Endothelial cell (in vitro differentiated cells): ENCODE results near the gene P3H2. TPM values are rescaled to one million over a fixed set of nuclear protein-coding genes. Genes with fewer than 3 reads are reported as not detected.

Source experiments
- DNase-seq: peaks from one replicate; pipeline ENCODE4 v3.0.0; 2021; ENCODE audit warnings: low spot score
- H3K27ac Mint-ChIP-seq: one replicate; pipeline ENCODE4 v1.8.0; 2021; ENCODE audit warnings: mixed read lengths, inconsistent platforms; ENCODE audit not compliant: unreplicated experiment
- H3K27me3 Mint-ChIP-seq: one replicate; pipeline ENCODE4 v1.8.0; 2021; ENCODE audit warnings: mild to moderate bottlenecking, moderate library complexity, mixed read lengths, inconsistent platforms; ENCODE audit not compliant: unreplicated experiment
- H3K36me3 Mint-ChIP-seq: one replicate; pipeline ENCODE4 v1.8.0; 2021; ENCODE audit warnings: mild to moderate bottlenecking, low read depth, mixed read lengths, inconsistent platforms; ENCODE audit not compliant: unreplicated experiment
- H3K4me1 Mint-ChIP-seq: one replicate; pipeline ENCODE4 v1.8.0; 2021; ENCODE audit warnings: mild to moderate bottlenecking, mixed read lengths, inconsistent platforms; ENCODE audit not compliant: unreplicated experiment
- H3K4me3 Mint-ChIP-seq: one replicate; pipeline ENCODE4 v1.8.0; 2021; ENCODE audit warnings: mild to moderate bottlenecking, mixed read lengths, inconsistent platforms; ENCODE audit not compliant: unreplicated experiment
- H3K9me3 Mint-ChIP-seq: one replicate; pipeline ENCODE4 v1.8.0; 2021; ENCODE audit warnings: mixed read lengths, inconsistent platforms; ENCODE audit not compliant: unreplicated experiment
- total RNA-seq: library from RNA; stranded (reverse); fragmentation: NEBNext Ultra II Directional; extraction: Animal tissue kit (Norgen Biotek cat#: 25700); gene quantifications from one replicate; pipeline ENCODE4 v1.2.1, GENCODE V29; 2021; ENCODE audit not compliant: unreplicated experiment
- TF ChIP-seq, protein P1 (sequence below): fragments of 200-600 bp; sonication (generic); IDR thresholded peaks from one replicate; pipeline ENCODE4 v1.5.0; 2021; ENCODE audit warnings: antibody characterized with exemption; ENCODE audit not compliant: unreplicated experiment

P3H2 gene
- total RNA-seq, 1 donor from 2014 or later, result 1.5 TPM

GRCh38 chr3:190060192-190060775 is 60.4 kb downstream of the P3H2 start:
- no peaks in the 10 kb centered on the region for H3K9me3 Mint-ChIP-seq
- TF ChIP-seq, protein P1, sequence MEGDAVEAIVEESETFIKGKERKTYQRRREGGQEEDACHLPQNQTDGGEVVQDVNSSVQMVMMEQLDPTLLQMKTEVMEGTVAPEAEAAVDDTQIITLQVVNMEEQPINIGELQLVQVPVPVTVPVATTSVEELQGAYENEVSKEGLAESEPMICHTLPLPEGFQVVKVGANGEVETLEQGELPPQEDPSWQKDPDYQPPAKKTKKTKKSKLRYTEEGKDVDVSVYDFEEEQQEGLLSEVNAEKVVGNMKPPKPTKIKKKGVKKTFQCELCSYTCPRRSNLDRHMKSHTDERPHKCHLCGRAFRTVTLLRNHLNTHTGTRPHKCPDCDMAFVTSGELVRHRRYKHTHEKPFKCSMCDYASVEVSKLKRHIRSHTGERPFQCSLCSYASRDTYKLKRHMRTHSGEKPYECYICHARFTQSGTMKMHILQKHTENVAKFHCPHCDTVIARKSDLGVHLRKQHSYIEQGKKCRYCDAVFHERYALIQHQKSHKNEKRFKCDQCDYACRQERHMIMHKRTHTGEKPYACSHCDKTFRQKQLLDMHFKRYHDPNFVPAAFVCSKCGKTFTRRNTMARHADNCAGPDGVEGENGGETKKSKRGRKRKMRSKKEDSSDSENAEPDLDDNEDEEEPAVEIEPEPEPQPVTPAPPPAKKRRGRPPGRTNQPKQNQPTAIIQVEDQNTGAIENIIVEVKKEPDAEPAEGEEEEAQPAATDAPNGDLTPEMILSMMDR, result no peak
- peaks cover 6% of the 10 kb centered on the region for H3K4me1 Mint-ChIP-seq

DNA sequence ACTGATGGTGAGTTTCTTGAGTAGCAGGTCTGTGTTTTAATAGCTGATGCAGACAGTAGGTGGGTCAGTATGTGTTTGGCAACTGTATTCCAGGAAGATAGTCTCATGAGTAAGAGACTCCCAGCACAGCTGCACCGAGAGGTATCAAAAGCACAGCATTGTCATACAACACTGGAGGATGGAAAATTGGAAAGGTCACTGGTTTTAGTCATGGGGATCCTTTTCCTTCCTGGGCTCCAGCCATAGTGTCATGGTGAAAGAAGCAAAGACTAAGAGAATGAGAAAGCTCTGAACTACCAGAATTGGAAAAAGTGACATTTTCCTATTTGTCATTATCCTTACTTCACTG is 61.5 kb downstream of the P3H2 start:
- H3K4me1 Mint-ChIP-seq, result peaks cover 8% of the 10 kb centered on the region

More at GRCh38 chr3:190060192-190060775, 60.4 kb downstream of the P3H2 start:
- Mint-ChIP-seq H3K27me3 (no peaks in the 10 kb centered on the region), H3K27ac (no peak overlapping the region), H3K4me3 (no peak overlapping the region), H3K36me3 (no peaks in the 10 kb centered on the region)
- DNase-seq, result no peak

DNA sequence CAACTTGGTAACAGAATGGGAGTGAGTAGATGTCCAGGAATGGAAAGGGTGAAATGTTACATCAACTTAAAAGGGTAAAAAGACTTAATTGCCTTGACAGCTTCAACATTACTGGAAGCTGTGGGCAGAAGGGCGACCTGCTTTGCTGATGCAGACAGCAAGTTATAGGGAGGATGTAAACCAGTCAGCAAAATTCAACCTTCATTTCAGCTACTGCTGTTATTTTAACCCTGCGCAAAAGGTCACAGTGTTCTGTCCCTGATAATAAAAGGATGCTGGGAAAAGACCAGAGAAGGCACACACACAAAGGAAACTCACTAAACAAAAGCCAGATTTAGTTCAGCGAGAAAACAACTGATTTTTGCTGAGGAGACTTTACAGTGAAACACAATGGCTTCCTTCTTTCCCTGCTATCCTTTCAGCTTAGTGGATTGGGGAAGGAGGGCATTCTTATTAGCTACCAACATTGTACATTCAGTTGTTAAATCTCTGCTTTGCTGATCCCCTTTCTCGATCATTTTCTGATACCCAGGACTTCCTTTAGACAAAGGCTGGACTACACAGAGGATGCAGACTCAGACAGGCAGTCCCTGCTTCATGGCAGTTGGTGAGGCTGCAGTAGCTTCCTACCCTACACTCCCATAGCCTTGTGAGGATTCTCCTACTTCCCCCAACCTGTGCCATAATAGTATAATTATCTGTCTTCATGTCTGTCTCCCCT is 62.0 kb downstream of the P3H2 start:
- DNase-seq, result no peak
- TF ChIP-seq, protein P1, result no peak
- no peaks in the 10 kb centered on the region for H3K27me3 Mint-ChIP-seq
- H3K4me3 Mint-ChIP-seq, result no peak overlapping the region
- H3K27ac Mint-ChIP-seq, result no peak overlapping the region
- H3K36me3 Mint-ChIP-seq, result no peaks in the 10 kb centered on the region
- H3K9me3 Mint-ChIP-seq, result no peaks in the 10 kb centered on the region
- peaks cover 8% of the 10 kb centered on the region for H3K4me1 Mint-ChIP-seq

More for the DNA sequence above, 61.5 kb downstream of the P3H2 start:
- TF ChIP-seq, protein P1, result no peak
- H3K27me3 Mint-ChIP-seq, result no peaks in the 10 kb centered on the region
- no peak overlapping the region for H3K27ac Mint-ChIP-seq
- H3K9me3 Mint-ChIP-seq, result no peaks in the 10 kb centered on the region
- DNase-seq, result no peak
- H3K4me3 Mint-ChIP-seq, result no peak overlapping the region
- no peaks in the 10 kb centered on the region for H3K36me3 Mint-ChIP-seq

- TF ChIP-seq, protein P1, result no peak
- Mint-ChIP-seq H3K4me1 (peaks cover 10% of the 10 kb centered on the region), H3K9me3 (no peaks in the 10 kb centered on the region), H3K27ac (no peak overlapping the region), H3K4me3 (no peak overlapping the region), H3K36me3 (no peaks in the 10 kb centered on the region), H3K27me3 (no peaks in the 10 kb centered on the region)
- DNase-seq, result no peak
Measured at GRCh38 chr3:190056742-190057141, 64.0 kb downstream of the P3H2 start.

DNA sequence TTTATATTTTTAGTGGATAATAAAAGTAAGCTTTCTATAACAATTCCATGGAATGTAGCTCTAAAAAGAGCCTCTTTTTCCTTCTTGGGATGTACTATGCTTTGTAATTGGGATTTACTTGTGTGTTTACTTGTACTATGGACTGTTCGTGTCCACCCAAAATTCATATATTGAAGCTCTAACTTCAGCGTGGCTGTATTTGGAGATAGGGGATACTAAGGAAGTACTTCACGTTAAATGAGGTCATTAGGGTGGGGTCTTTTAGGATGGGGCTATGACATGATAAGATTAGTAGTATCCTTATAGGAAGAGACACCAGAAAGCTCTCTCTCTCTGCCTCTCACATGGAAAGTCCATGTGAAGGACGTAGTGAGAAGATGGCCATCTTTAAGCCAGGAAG is 64.9 kb downstream of the P3H2 start:
- Mint-ChIP-seq H3K9me3 (no peaks in the 10 kb centered on the region), H3K4me3 (no peak overlapping the region), H3K36me3 (no peaks in the 10 kb centered on the region), H3K27ac (no peak overlapping the region), H3K4me1 (peaks cover 10% of the 10 kb centered on the region), H3K27me3 (no peaks in the 10 kb centered on the region)
- TF ChIP-seq, protein P1, result no peak
- no peak for DNase-seq
